ENCODE results near the gene RBFA. TPM values are rescaled to one million over a fixed set of nuclear protein-coding genes. Genes with fewer than 3 reads are reported as not detected.

The RBFA gene
- total RNA-seq, 1 donor from 2014 or later = 26.2 TPM

- H3K9me3 Mint-ChIP-seq (ENCODE audit: unreplicated experiment) = no peaks in the 10 kb centered on the region
- H3K4me1 Mint-ChIP-seq (ENCODE audit: unreplicated experiment) = peaks cover 26% of the 10 kb centered on the region
- H3K36me3 Mint-ChIP-seq (ENCODE audit: unreplicated experiment) = peaks cover 5% of the 10 kb centered on the region
- no peak for TF ChIP-seq CTCF (IDR thresholded peaks at IDR 0.05)
- H3K27ac Mint-ChIP-seq (ENCODE audit: unreplicated experiment) = peak overlapping the region; percentile 96
- no peak for DNase-seq (ENCODE audit: extremely low spot score, unreplicated experiment)
- H3K27me3 Mint-ChIP-seq (ENCODE audit: unreplicated experiment) = no peaks in the 10 kb centered on the region
- peak overlapping the region; percentile 84 for H3K4me3 Mint-ChIP-seq (ENCODE audit: unreplicated experiment)
These were observed 810 bp upstream of the RBFA start for GRCh38 chr18:80033181-80034067.

GRCh38 chr18:80034852-80035406 is 695 bp downstream of the RBFA start:
- peak overlapping the region; percentile 83 for H3K27ac Mint-ChIP-seq (ENCODE audit: unreplicated experiment)

GRCh38 chr18:80035997-80036396 is 1.8 kb downstream of the RBFA start:
- DNase-seq (ENCODE audit: extremely low spot score, unreplicated experiment) = no peak
- Mint-ChIP-seq H3K4me1 (ENCODE audit: unreplicated experiment) (peaks cover 26% of the 10 kb centered on the region), H3K27me3 (ENCODE audit: unreplicated experiment) (no peaks in the 10 kb centered on the region), H3K4me3 (ENCODE audit: unreplicated experiment) (peak overlapping the region; percentile 84), H3K36me3 (ENCODE audit: unreplicated experiment) (peaks cover 18% of the 10 kb centered on the region), H3K9me3 (ENCODE audit: unreplicated experiment) (no peaks in the 10 kb centered on the region), H3K27ac (ENCODE audit: unreplicated experiment) (no peak overlapping the region)
- TF ChIP-seq CTCF (IDR thresholded peaks at IDR 0.05) = no peak

More at GRCh38 chr18:80034852-80035406, 695 bp downstream of the RBFA start:
- H3K27me3 Mint-ChIP-seq (ENCODE audit: unreplicated experiment) = no peaks in the 10 kb centered on the region
- H3K9me3 Mint-ChIP-seq (ENCODE audit: unreplicated experiment) = no peaks in the 10 kb centered on the region
- TF ChIP-seq CTCF (IDR thresholded peaks at IDR 0.05) = no peak
- peaks cover 26% of the 10 kb centered on the region for H3K4me1 Mint-ChIP-seq (ENCODE audit: unreplicated experiment)
- no peak for DNase-seq (ENCODE audit: extremely low spot score, unreplicated experiment)
- H3K4me3 Mint-ChIP-seq (ENCODE audit: unreplicated experiment) = peak overlapping the region; percentile 84
- H3K36me3 Mint-ChIP-seq (ENCODE audit: unreplicated experiment) = peaks cover 14% of the 10 kb centered on the region

- H3K27me3 Mint-ChIP-seq (ENCODE audit: unreplicated experiment) = no peaks in the 10 kb centered on the region
- H3K4me3 Mint-ChIP-seq (ENCODE audit: unreplicated experiment) = no peak overlapping the region
- DNase-seq (ENCODE audit: extremely low spot score, unreplicated experiment) = no peak
- no peak for TF ChIP-seq CTCF (IDR thresholded peaks at IDR 0.05)
- no peak overlapping the region for H3K27ac Mint-ChIP-seq (ENCODE audit: unreplicated experiment)
- peaks cover 18% of the 10 kb centered on the region for H3K36me3 Mint-ChIP-seq (ENCODE audit: unreplicated experiment)
- no peaks in the 10 kb centered on the region for H3K9me3 Mint-ChIP-seq (ENCODE audit: unreplicated experiment)
- H3K4me1 Mint-ChIP-seq (ENCODE audit: unreplicated experiment) = peaks cover 26% of the 10 kb centered on the region
These were observed 3.1 kb downstream of the RBFA start for GRCh38 chr18:80037300-80037699.
